Neural cell (in vitro differentiated cells): Measurements from ENCODE around the gene AREG. TPM values are rescaled to one million over a fixed set of nuclear protein-coding genes. Genes with fewer than 3 reads are reported as not detected.

Experiments
- H2AFZ ChIP-seq: fragments of 200-600, 300-800 bp; sonication (generic), shearing (Covaris generic); 2 replicates; pipeline ENCODE4 v1.6.0; 2014; ENCODE audit warnings: low read depth, mild to moderate bottlenecking, antibody characterized with exemption, low read length, moderate library complexity
- H3F3A ChIP-seq: fragments of 200-600 bp; shearing (Covaris generic); 2 replicates; pipeline ENCODE4 v1.6.1; 2016; ENCODE audit warnings: mild to moderate bottlenecking, moderate library complexity, mixed read lengths, antibody characterized with exemption, low read length; ENCODE audit not compliant: insufficient read depth, poor library complexity, severe bottlenecking
- H3K27ac ChIP-seq: fragments of 200-600, 300-800 bp; sonication (generic), shearing (Covaris generic); 2 replicates; pipeline ENCODE4 v1.5.1; 2014; ENCODE audit warnings: mild to moderate bottlenecking, low read length, moderate library complexity
- H3K27me3 ChIP-seq: fragments of 300-800, 200-600 bp; sonication (generic), shearing (Covaris generic); 2 replicates; pipeline ENCODE4 v1.6.0; 2014; ENCODE audit warnings: mild to moderate bottlenecking, low read depth, low read length, moderate library complexity; ENCODE audit not compliant: insufficient read depth
- H3K36me3 ChIP-seq: fragments of 300-800, 200-600 bp; sonication (generic), shearing (Covaris generic); 2 replicates; pipeline ENCODE4 v1.5.1; 2014; ENCODE audit warnings: mild to moderate bottlenecking, antibody characterized with exemption, low read length, moderate library complexity; ENCODE audit not compliant: insufficient read depth
- H3K4me2 ChIP-seq: fragments of 300-800, 200-600 bp; sonication (generic), shearing (Covaris generic); 2 replicates; pipeline ENCODE4 v1.6.0; 2014; ENCODE audit warnings: mild to moderate bottlenecking, low read length
- H3K4me3 ChIP-seq: fragments of 300-800, 200-600 bp; sonication (generic), shearing (Covaris generic); 2 replicates; pipeline ENCODE4 v1.5.1; 2014; ENCODE audit warnings: mild to moderate bottlenecking, low read length, moderate library complexity
- H3K79me2 ChIP-seq: fragments of 200-600 bp; shearing (Covaris generic); replicated peaks from 2 replicates; pipeline ENCODE4 v1.6.0; 2014; ENCODE audit warnings: mild to moderate bottlenecking, low read length, moderate library complexity; ENCODE audit not compliant: insufficient read depth
- H3K9ac ChIP-seq: fragments of 300-800, 200-600 bp; sonication (generic), shearing (Covaris generic); 2 replicates; pipeline ENCODE4 v1.6.1; 2016; ENCODE audit warnings: mild to moderate bottlenecking, low read length, mixed read lengths
- H3K9me2 ChIP-seq: fragments of 200-600 bp; shearing (Covaris generic); 2 replicates; pipeline ENCODE4 v1.6.1; 2016; ENCODE audit warnings: mild to moderate bottlenecking, low read length, mixed read lengths; ENCODE audit not compliant: insufficient read depth
- H3K9me3 ChIP-seq: fragments of 200-600, 300-800 bp; sonication (generic), shearing (Covaris generic); 2 replicates; pipeline ENCODE4 v1.6.1; 2016; ENCODE audit warnings: mild to moderate bottlenecking, mixed run types, low read length, moderate library complexity, mixed read lengths
- H4K20me1 ChIP-seq: fragments of 200-600 bp; shearing (Covaris generic); 2 replicates; pipeline ENCODE4 v1.6.1; 2016; ENCODE audit warnings: mild to moderate bottlenecking, mixed run types; ENCODE audit not compliant: insufficient read depth
- CTCF ChIP-seq: fragments of 450-650 bp; IDR thresholded peaks from 2 replicates; pipeline ENCODE4 v1.5.1; 2014; ENCODE audit warnings: antibody characterized with exemption, mild to moderate bottlenecking, moderate library complexity; ENCODE audit not compliant: poor library complexity, severe bottlenecking
- EP300 ChIP-seq: fragments of 450-650 bp; conservative IDR thresholded peaks from 2 replicates; pipeline ENCODE4 v1.6.1; 2014; ENCODE audit warnings: antibody characterized with exemption, mild to moderate bottlenecking, moderate library complexity; ENCODE audit not compliant: poor library complexity, severe bottlenecking
- EZH2 ChIP-seq: fragments of 200-600, 300-800 bp; shearing (Covaris generic), sonication (generic); IDR thresholded peaks from 2 replicates; pipeline ENCODE4 v1.6.1; 2014; ENCODE audit warnings: antibody characterized with exemption, low read length, borderline replicate concordance, mild to moderate bottlenecking; ENCODE audit not compliant: insufficient read depth, poor library complexity, severe bottlenecking
- MXI1 ChIP-seq: fragments of 450-650 bp; conservative IDR thresholded peaks from 2 replicates; pipeline ENCODE4 v1.6.1; 2014; ENCODE audit warnings: antibody characterized with exemption, mild to moderate bottlenecking; ENCODE audit not compliant: poor library complexity, severe bottlenecking
- POLR2AphosphoS5 ChIP-seq: IDR thresholded peaks from 2 replicates; pipeline ENCODE4 v1.6.1; 2012
- RAD21 ChIP-seq: fragments of 450-650 bp; conservative IDR thresholded peaks from 2 replicates; pipeline ENCODE4 v1.6.1; 2014; ENCODE audit warnings: antibody characterized with exemption, mild to moderate bottlenecking, moderate library complexity
- REST ChIP-seq: IDR thresholded peaks from 2 replicates; pipeline ENCODE4 v1.6.1; 2012; ENCODE audit warnings: borderline replicate concordance
- SMC3 ChIP-seq: fragments of 450-650 bp; conservative IDR thresholded peaks from 2 replicates; pipeline ENCODE4 v1.6.1; 2014; ENCODE audit warnings: antibody characterized with exemption, mild to moderate bottlenecking, moderate library complexity; ENCODE audit not compliant: poor library complexity
- TAF1 ChIP-seq: IDR thresholded peaks from 2 replicates; pipeline ENCODE4 v1.6.1; 2012; ENCODE audit warnings: low read depth
- polyA plus RNA-seq: library from polyadenylated mRNA; depleted of rRNA; stranded (reverse); fragments of >200 nt; gene quantifications from 2 replicates; pipeline ENCODE4 v1.2.3, GENCODE V29; 2014

Gene AREG
- polyA plus RNA-seq, 1 donor from 2014 or later: not detected

GRCh38 chr4:74449571-74450297 lies 4.8 kb downstream of the AREG start:
- Histone ChIP-seq H3K4me2 (no peak overlapping the region), H2AFZ (no peak overlapping the region), H3K36me3 (no peaks in the 10 kb centered on the region), H4K20me1 (no peaks in the 10 kb centered on the region), H3K79me2 (no peaks in the 10 kb centered on the region), H3K9me2 (no peaks in the 10 kb centered on the region), H3K9ac (no peak overlapping the region), H3K9me3 (no peaks in the 10 kb centered on the region), H3K27ac (no peak overlapping the region), H3F3A (no peaks in the 10 kb centered on the region), H3K27me3 (peaks cover 26% of the 10 kb centered on the region), H3K4me3 (no peak overlapping the region)
- TF ChIP-seq POLR2AphosphoS5: no peak
- TF ChIP-seq TAF1: no peak
- TF ChIP-seq EZH2: no peak
- TF ChIP-seq EP300: no peak
- no peak for TF ChIP-seq REST
- TF ChIP-seq CTCF: no peak
- no peak for TF ChIP-seq MXI1
- TF ChIP-seq RAD21: no peak
- no peak for TF ChIP-seq SMC3

GRCh38 chr4:74450298-74450683 lies 5.4 kb downstream of the AREG start:
- no peak overlapping the region for H3K27ac ChIP-seq
- no peaks in the 10 kb centered on the region for H3K79me2 ChIP-seq
- H3K4me2 ChIP-seq: no peak overlapping the region
- H3K9ac ChIP-seq: no peak overlapping the region
- no peak overlapping the region for H2AFZ ChIP-seq
- H3K27me3 ChIP-seq: peaks cover 20% of the 10 kb centered on the region
- H3K9me3 ChIP-seq: no peaks in the 10 kb centered on the region
- no peaks in the 10 kb centered on the region for H3K9me2 ChIP-seq
- H4K20me1 ChIP-seq: no peaks in the 10 kb centered on the region
- no peaks in the 10 kb centered on the region for H3K36me3 ChIP-seq
- TF ChIP-seq TAF1: no peak
- no peak for TF ChIP-seq MXI1
- TF ChIP-seq POLR2AphosphoS5: no peak
- TF ChIP-seq RAD21: no peak
- TF ChIP-seq EZH2: no peak
- no peak for TF ChIP-seq CTCF
- no peak for TF ChIP-seq SMC3
- TF ChIP-seq REST: no peak
- no peak for TF ChIP-seq EP300
- no peak overlapping the region for H3K4me3 ChIP-seq
- H3F3A ChIP-seq: no peaks in the 10 kb centered on the region
